ENCODE data around the gene MMAB.

DNA sequence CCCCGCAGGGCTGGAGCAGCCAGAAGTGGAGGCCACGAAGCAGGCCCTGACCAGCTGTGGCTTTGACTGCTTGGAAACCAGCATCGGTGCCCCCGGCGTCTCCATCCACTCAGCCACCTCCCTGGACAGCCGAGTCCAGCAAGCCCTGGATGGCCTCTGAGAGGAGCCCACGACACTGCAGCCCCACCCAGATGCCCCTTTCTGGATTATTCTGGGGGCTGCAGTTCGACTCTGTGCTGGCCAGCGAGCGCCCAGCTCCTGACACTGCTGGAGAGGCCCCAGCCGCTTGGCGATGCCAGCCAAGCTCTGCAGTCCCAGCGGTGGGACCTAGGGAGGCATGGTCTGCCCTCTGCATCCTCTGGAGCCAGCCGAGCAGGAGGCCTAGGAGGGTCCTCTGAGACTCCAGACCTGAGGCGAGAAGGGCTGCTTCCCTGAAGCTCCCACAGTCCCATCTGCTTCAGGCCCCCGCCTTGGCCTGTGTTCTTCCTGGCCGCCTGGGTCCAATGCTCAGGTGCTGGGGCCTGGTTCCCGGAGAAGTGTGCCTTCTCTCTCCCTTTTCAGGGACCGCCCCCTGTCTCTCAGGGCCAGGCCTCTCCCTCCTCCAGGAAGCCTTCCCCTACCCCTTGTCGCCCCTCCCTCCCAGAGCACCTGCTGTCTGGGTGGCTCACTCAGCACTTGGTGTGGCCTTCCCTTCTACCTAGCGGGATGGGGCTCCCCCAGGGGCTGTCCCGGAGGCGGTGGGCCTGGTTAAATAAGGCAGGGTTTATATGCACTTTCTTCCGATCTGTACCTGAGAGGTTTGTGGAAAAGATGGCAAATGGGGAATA is 23.3 kb upstream of the MMAB start:
- TF ChIP-seq TAF1 (conservative IDR thresholded peaks at IDR 0.05), result no peak
- TF ChIP-seq FOXA1 (IDR thresholded peaks at IDR 0.05), result no peak
- no peak for TF ChIP-seq CTCF (IDR thresholded peaks at IDR 0.05; ENCODE audit: low read depth, low read length, missing input control)
- TF ChIP-seq JUND (IDR thresholded peaks at IDR 0.05), result no peak
- TF ChIP-seq, protein P1, sequence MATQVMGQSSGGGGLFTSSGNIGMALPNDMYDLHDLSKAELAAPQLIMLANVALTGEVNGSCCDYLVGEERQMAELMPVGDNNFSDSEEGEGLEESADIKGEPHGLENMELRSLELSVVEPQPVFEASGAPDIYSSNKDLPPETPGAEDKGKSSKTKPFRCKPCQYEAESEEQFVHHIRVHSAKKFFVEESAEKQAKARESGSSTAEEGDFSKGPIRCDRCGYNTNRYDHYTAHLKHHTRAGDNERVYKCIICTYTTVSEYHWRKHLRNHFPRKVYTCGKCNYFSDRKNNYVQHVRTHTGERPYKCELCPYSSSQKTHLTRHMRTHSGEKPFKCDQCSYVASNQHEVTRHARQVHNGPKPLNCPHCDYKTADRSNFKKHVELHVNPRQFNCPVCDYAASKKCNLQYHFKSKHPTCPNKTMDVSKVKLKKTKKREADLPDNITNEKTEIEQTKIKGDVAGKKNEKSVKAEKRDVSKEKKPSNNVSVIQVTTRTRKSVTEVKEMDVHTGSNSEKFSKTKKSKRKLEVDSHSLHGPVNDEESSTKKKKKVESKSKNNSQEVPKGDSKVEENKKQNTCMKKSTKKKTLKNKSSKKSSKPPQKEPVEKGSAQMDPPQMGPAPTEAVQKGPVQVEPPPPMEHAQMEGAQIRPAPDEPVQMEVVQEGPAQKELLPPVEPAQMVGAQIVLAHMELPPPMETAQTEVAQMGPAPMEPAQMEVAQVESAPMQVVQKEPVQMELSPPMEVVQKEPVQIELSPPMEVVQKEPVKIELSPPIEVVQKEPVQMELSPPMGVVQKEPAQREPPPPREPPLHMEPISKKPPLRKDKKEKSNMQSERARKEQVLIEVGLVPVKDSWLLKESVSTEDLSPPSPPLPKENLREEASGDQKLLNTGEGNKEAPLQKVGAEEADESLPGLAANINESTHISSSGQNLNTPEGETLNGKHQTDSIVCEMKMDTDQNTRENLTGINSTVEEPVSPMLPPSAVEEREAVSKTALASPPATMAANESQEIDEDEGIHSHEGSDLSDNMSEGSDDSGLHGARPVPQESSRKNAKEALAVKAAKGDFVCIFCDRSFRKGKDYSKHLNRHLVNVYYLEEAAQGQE (IDR thresholded peaks at IDR 0.05), result no peak
- no peak for TF ChIP-seq ZBTB33 (IDR thresholded peaks at IDR 0.05)
